K562 (cell line): ENCODE measurements around the gene CAST. TPM values are rescaled to one million over a fixed set of nuclear protein-coding genes. Genes with fewer than 3 reads are reported as not detected.

Source experiments
- EHMT2 ChIP-seq: fragments of 450-650 bp; IDR thresholded peaks from 2 replicates; pipeline ENCODE4 v1.6.1; 2018; ENCODE audit warnings: antibody characterized with exemption
- FOXJ3 ChIP-seq: sonication (generic); formaldehyde crosslinking; IDR thresholded peaks from 2 replicates; pipeline ENCODE4 v1.4.0; 2020; ENCODE audit warnings: mild to moderate bottlenecking, missing genetic modification reagents
- HMGN3 ChIP-seq: IDR thresholded peaks from 2 replicates; pipeline ENCODE4 v1.6.1; 2011; ENCODE audit warnings: borderline replicate concordance, low read depth, mild to moderate bottlenecking, mixed read lengths, low read length; ENCODE audit not compliant: insufficient read length; ENCODE audit errors: extremely low read depth
- HNRNPH1 ChIP-seq: fragments of 200-400 bp; formaldehyde crosslinking; optimal IDR thresholded peaks from 2 replicates; pipeline ENCODE3; 2017; ENCODE audit warnings: low read depth, mild to moderate bottlenecking, low read length, moderate library complexity
- KAT2B ChIP-seq: IDR thresholded peaks from one replicate; pipeline ENCODE4 v1.6.1; 2012; ENCODE audit warnings: low read depth, mild to moderate bottlenecking, control low read depth, inconsistent platforms, low read length, moderate library complexity
- MTA1 ChIP-seq: fragments of 450-650 bp; IDR thresholded peaks from 2 replicates; pipeline ENCODE4 v1.6.1; 2017; ENCODE audit warnings: borderline replicate concordance
- NR3C1 ChIP-seq: sonication (generic); formaldehyde crosslinking; IDR thresholded peaks from 2 replicates; pipeline ENCODE4 v1.8.1; 2022; ENCODE audit warnings: missing genetic modification reagents
- SREBF1 ChIP-seq: fragments of 150-350 bp; IDR thresholded peaks from 2 replicates; pipeline ENCODE4 v1.6.1; 2014; ENCODE audit warnings: antibody characterized with exemption, low read depth, low read length, borderline replicate concordance
- SRSF9 ChIP-seq: fragments of 200-400 bp; formaldehyde crosslinking; IDR thresholded peaks from 2 replicates; pipeline ENCODE4 v1.6.1; 2017; ENCODE audit warnings: low read depth, low read length, borderline replicate concordance
- TGIF2 ChIP-seq: sonication (generic); formaldehyde crosslinking; IDR thresholded peaks from 2 replicates; pipeline ENCODE4 v1.8.1; 2022; ENCODE audit warnings: mild to moderate bottlenecking, missing genetic modification reagents, moderate library complexity
- TOE1 ChIP-seq, 2 experiments: fragments of 450-650 bp in 1 of 2; sonication (generic) in 1 of 2; formaldehyde crosslinking in 1 of 2; IDR thresholded peaks; 2 replicates each; pipeline versions ENCODE4 v1.7.1 to v1.8.0; 2016 to 2022; ENCODE audit warnings: borderline replicate concordance in 2 of 2, mild to moderate bottlenecking in 2 of 2, antibody characterized with exemption in 1 of 2, inconsistent platforms in 1 of 2, low read depth in 1 of 2, missing genetic modification reagents in 1 of 2, moderate library complexity in 1 of 2
- ZNF77 ChIP-seq: fragments of 250-450 bp; sonication (Bioruptor Pico); IDR thresholded peaks from 2 replicates; pipeline ENCODE4 v1.5.0; 2020
- ZNF79 ChIP-seq: fragments of 250-450 bp; sonication (Bioruptor Pico); IDR thresholded peaks from 2 replicates; pipeline ENCODE4 v1.4.0; 2020; ENCODE audit warnings: low read depth, mild to moderate bottlenecking, moderate library complexity
- polyA plus RNA-seq, 8 experiments: library from polyadenylated mRNA; depleted of rRNA in 4 of 8; stranded (reverse) in 5 of 8; unstranded in 3 of 8; fragments of >200 nt; fragmentation: Nextera tagmentation in 2 of 8; fragmentation: Illumina TruSeq in 1 of 8; extraction: Ambion mirVana in 2 of 8; extraction: Trizol in 1 of 8; gene quantifications; 2 replicates each; pipeline versions ENCODE4 v1.2.1 to v1.2.3, GENCODE V29; 2011 to 2014; ENCODE audit warnings: inconsistent platforms in 1 of 8, missing spikeins in 1 of 8
- total RNA-seq, 7 experiments: library from RNA; depleted of rRNA in 6 of 7; stranded (reverse); fragments of >200 nt in 6 of 7; fragmentation: Illumina TruSeq in 2 of 7; extraction: Trizol in 2 of 7; gene quantifications; 2 replicates each; pipeline versions ENCODE4 v1.2.1 to v1.2.3, GENCODE V29; 2011 to 2021; ENCODE audit warnings: low replicate concordance in 1 of 7
- TF ChIP-seq, protein P1 (sequence below): sonication (generic); formaldehyde crosslinking; IDR thresholded peaks from 2 replicates; pipeline ENCODE4 v1.8.0; 2023; ENCODE audit warnings: mild to moderate bottlenecking, missing genetic modification reagents
- TF ChIP-seq, protein P2 (sequence below), 3 experiments: IDR thresholded peaks in 2 of 3; conservative IDR thresholded peaks in 1 of 3; 2 replicates each; pipeline ENCODE4 v1.5.1; 2011 to 2012; ENCODE audit warnings: low read length in 3 of 3, mild to moderate bottlenecking in 3 of 3, control low read depth in 2 of 3, improper control_type of control experiment in 1 of 3, inconsistent platforms in 1 of 3, low read depth in 1 of 3, mixed read lengths in 1 of 3, moderate library complexity in 1 of 3; ENCODE audit not compliant: insufficient read depth in 2 of 3
- TF ChIP-seq, protein P3 (sequence below), 2 experiments: IDR thresholded peaks in 1 of 2; conservative IDR thresholded peaks in 1 of 2; 2 replicates each; pipeline ENCODE4 v1.6.1; 2016; ENCODE audit warnings: low read depth in 2 of 2, mild to moderate bottlenecking in 1 of 2, missing compliant biosample characterization in 1 of 2, missing genetic modification characterization in 1 of 2, moderate library complexity in 1 of 2
- TF ChIP-seq, protein P4 (sequence below), 2 experiments: fragments of 250-450 bp in 1 of 2; fragments of 450-650 bp in 1 of 2; sonication (Bioruptor Pico) in 1 of 2; IDR thresholded peaks; 2 replicates each; pipeline versions ENCODE4 v1.6.1 to v1.8.0; 2016 to 2021; ENCODE audit warnings: mild to moderate bottlenecking in 2 of 2, moderate library complexity in 2 of 2, missing compliant biosample characterization in 1 of 2, missing genetic modification characterization in 1 of 2

The CAST gene
- total and polyA plus RNA-seq, 9 of the 15 experiments (the other 6 are each of a cell fraction or from before 2014, with no cell fraction given) = 55.5 to 136 (median 86.1) TPM

DNA sequence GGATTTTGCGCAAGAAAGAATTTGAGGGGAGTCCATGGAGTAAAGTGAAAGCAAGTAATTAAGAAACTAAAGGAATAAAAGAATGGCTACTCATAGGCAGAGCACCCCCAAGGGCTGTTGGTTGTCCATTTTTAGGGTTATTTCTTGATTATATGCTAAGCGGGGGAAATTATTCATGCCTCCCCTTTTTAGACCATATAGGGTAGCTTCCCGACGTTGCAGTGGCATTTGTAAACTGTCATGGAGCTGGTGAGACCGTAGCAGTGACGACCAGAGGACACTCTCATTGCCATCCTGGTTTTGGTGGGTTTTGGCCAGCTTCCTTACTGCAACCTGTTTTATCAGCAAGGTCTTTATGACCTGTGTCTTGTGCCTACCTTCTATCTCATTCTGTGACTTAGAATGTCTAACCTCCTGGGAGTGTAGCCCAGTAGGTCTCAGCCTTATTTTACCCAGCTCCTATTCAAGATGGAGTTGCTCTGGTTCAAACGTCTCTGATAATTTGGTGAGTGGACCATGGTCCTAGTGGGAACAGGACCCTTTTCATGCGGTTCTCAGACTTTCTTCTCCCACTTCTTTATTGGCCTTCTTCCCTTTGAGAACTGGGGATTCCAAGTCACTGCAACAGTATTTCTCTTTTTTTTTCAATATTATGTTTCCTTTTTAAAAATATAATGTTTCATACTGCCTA, 146.8 kb downstream of the CAST start (continued):
- TF ChIP-seq, protein P1, sequence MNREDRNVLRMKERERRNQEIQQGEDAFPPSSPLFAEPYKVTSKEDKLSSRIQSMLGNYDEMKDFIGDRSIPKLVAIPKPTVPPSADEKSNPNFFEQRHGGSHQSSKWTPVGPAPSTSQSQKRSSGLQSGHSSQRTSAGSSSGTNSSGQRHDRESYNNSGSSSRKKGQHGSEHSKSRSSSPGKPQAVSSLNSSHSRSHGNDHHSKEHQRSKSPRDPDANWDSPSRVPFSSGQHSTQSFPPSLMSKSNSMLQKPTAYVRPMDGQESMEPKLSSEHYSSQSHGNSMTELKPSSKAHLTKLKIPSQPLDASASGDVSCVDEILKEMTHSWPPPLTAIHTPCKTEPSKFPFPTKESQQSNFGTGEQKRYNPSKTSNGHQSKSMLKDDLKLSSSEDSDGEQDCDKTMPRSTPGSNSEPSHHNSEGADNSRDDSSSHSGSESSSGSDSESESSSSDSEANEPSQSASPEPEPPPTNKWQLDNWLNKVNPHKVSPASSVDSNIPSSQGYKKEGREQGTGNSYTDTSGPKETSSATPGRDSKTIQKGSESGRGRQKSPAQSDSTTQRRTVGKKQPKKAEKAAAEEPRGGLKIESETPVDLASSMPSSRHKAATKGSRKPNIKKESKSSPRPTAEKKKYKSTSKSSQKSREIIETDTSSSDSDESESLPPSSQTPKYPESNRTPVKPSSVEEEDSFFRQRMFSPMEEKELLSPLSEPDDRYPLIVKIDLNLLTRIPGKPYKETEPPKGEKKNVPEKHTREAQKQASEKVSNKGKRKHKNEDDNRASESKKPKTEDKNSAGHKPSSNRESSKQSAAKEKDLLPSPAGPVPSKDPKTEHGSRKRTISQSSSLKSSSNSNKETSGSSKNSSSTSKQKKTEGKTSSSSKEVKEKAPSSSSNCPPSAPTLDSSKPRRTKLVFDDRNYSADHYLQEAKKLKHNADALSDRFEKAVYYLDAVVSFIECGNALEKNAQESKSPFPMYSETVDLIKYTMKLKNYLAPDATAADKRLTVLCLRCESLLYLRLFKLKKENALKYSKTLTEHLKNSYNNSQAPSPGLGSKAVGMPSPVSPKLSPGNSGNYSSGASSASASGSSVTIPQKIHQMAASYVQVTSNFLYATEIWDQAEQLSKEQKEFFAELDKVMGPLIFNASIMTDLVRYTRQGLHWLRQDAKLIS (CRISPR knock-in tag) = no peak
- TF ChIP-seq HNRNPH1 = no peak
- peak; percentile 90 for TF ChIP-seq ZNF79 (CRISPR knock-in tag)
- TF ChIP-seq, protein P2, sequence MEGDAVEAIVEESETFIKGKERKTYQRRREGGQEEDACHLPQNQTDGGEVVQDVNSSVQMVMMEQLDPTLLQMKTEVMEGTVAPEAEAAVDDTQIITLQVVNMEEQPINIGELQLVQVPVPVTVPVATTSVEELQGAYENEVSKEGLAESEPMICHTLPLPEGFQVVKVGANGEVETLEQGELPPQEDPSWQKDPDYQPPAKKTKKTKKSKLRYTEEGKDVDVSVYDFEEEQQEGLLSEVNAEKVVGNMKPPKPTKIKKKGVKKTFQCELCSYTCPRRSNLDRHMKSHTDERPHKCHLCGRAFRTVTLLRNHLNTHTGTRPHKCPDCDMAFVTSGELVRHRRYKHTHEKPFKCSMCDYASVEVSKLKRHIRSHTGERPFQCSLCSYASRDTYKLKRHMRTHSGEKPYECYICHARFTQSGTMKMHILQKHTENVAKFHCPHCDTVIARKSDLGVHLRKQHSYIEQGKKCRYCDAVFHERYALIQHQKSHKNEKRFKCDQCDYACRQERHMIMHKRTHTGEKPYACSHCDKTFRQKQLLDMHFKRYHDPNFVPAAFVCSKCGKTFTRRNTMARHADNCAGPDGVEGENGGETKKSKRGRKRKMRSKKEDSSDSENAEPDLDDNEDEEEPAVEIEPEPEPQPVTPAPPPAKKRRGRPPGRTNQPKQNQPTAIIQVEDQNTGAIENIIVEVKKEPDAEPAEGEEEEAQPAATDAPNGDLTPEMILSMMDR (IDR thresholded peaks at IDR 0.05 in 2 of 3, conservative IDR thresholded peaks at IDR 0.05 in 1 of 3; ENCODE audit: insufficient read depth in 2 of 3, low read depth in 1 of 3, low read length in 3 of 3) = no peak
- TF ChIP-seq NR3C1 (CRISPR knock-in tag) = no peak
- no peak for TF ChIP-seq SRSF9
- TF ChIP-seq TGIF2 = no peak
- TF ChIP-seq TOE1 (IDR thresholded peaks at IDR 0.05; ENCODE audit: borderline replicate concordance) = no peak
- TF ChIP-seq TOE1 (CRISPR knock-in tag; IDR thresholded peaks at IDR 0.05; ENCODE audit: borderline replicate concordance, low read depth) = no peak
- TF ChIP-seq MTA1 = no peak
- TF ChIP-seq HMGN3 = no peak
- no peak for TF ChIP-seq EHMT2
- TF ChIP-seq, protein P3, sequence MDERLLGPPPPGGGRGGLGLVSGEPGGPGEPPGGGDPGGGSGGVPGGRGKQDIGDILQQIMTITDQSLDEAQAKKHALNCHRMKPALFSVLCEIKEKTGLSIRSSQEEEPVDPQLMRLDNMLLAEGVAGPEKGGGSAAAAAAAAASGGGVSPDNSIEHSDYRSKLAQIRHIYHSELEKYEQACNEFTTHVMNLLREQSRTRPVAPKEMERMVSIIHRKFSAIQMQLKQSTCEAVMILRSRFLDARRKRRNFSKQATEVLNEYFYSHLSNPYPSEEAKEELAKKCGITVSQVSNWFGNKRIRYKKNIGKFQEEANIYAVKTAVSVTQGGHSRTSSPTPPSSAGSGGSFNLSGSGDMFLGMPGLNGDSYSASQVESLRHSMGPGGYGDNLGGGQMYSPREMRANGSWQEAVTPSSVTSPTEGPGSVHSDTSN (CRISPR knock-in tag; IDR thresholded peaks at IDR 0.05; ENCODE audit: low read depth) = no peak
- TF ChIP-seq, protein P3 (tag; conservative IDR thresholded peaks at IDR 0.05; ENCODE audit: low read depth) = peak; percentile 68; the same call in 1 of the 2 replicates
- no peak for TF ChIP-seq KAT2B
- no peak for TF ChIP-seq FOXJ3
- TF ChIP-seq ZNF77 (CRISPR knock-in tag) = no peak
- TF ChIP-seq SREBF1 = no peak
- TF ChIP-seq, protein P4, sequence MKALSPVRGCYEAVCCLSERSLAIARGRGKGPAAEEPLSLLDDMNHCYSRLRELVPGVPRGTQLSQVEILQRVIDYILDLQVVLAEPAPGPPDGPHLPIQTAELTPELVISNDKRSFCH (CRISPR knock-in tag; IDR thresholded peaks at IDR 0.05) = peak; percentile 77; the same call in 1 of the 2 replicates
- TF ChIP-seq, protein P4 (tag; IDR thresholded peaks at IDR 0.05) = peak; percentile 99
